CD4-positive, alpha-beta memory T cell (primary cell): ENCODE measurements around the gene ADAMTSL1. TPM values are rescaled to one million over a fixed set of nuclear protein-coding genes. Genes with fewer than 3 reads are reported as not detected.

Source experiments
- CTCF ChIA-PET: fragments of 350-600 bp; sonication (Branson Sonifier 250); formaldehyde crosslinking; loops from one replicate; lab custom pipeline; 2021; ENCODE audit warnings: inconsistent platforms; ENCODE audit not compliant: partially characterized antibody; lab: Charles Lee
- POLR2A ChIA-PET: fragments of 350-600 bp; sonication (Branson Sonifier 250); formaldehyde crosslinking; loops from one replicate; lab custom pipeline; 2021; ENCODE audit not compliant: partially characterized antibody; lab: Charles Lee
- DNase-seq, 5 donors: peaks; one replicate each; pipeline versions ENCODE4 v3.0.0 to v3.0.0-alpha.2; 2020 to 2022; ENCODE audit warnings: mixed read lengths in 1 of 5
- H3K27ac ChIP-seq: one replicate; pipeline ENCODE4 v1.7.0; 2013; ENCODE audit warnings: low read depth, low read length
- H3K27me3 ChIP-seq: 2 replicates; pipeline ENCODE4 v1.7.0; 2013; ENCODE audit warnings: mild to moderate bottlenecking, low read length, moderate library complexity; ENCODE audit not compliant: insufficient read depth
- H3K36me3 ChIP-seq: 2 replicates; pipeline ENCODE4 v1.7.0; 2013; ENCODE audit warnings: mild to moderate bottlenecking, low read length, moderate library complexity; ENCODE audit not compliant: insufficient read depth
- H3K4me1 ChIP-seq: 2 replicates; pipeline ENCODE4 v1.7.0; 2013; ENCODE audit warnings: mild to moderate bottlenecking, low read length, moderate library complexity; ENCODE audit not compliant: insufficient read depth
- H3K4me3 ChIP-seq, 2 donors: one replicate each; pipeline ENCODE4 v1.7.0; 2013; ENCODE audit warnings: low read length in 2 of 2, mild to moderate bottlenecking in 1 of 2
- H3K9me3 ChIP-seq, 2 donors: one replicate each; pipeline ENCODE4 v1.7.0; 2013; ENCODE audit warnings: low read length in 2 of 2, control low read depth in 1 of 2; ENCODE audit not compliant: control insufficient read depth in 1 of 2
- H3K27ac Mint-ChIP-seq, 7 donors: one replicate each; pipeline ENCODE4 v1.8.0; 2020 to 2021; ENCODE audit warnings: mixed read lengths in 7 of 7, mild to moderate bottlenecking in 6 of 7, inconsistent platforms in 3 of 7, moderate library complexity in 3 of 7
- H3K27me3 Mint-ChIP-seq, 2 donors: one replicate each; pipeline ENCODE4 v1.8.0; 2020 to 2021; ENCODE audit warnings: mixed read lengths in 2 of 2
- H3K36me3 Mint-ChIP-seq, 2 donors: one replicate each; pipeline ENCODE4 v1.8.0; 2020 to 2021; ENCODE audit warnings: mixed read lengths in 2 of 2, inconsistent platforms in 1 of 2, mild to moderate bottlenecking in 1 of 2
- H3K4me1 Mint-ChIP-seq, 4 donors: one replicate each; pipeline ENCODE4 v1.8.0; 2020 to 2021; ENCODE audit warnings: mixed read lengths in 4 of 4, mild to moderate bottlenecking in 1 of 4
- H3K4me3 Mint-ChIP-seq, 8 donors: one replicate each; pipeline ENCODE4 v1.8.0; 2020 to 2021; ENCODE audit warnings: mixed read lengths in 8 of 8, mild to moderate bottlenecking in 7 of 8, moderate library complexity in 6 of 8, inconsistent platforms in 3 of 8
- H3K9me3 Mint-ChIP-seq, 8 donors: one replicate each; pipeline ENCODE4 v1.8.0; 2020 to 2021; ENCODE audit warnings: mixed read lengths in 8 of 8, mild to moderate bottlenecking in 5 of 8, inconsistent platforms in 3 of 8, moderate library complexity in 1 of 8
- intact Hi-C: fragments of 100-400 bp; cut with micrococcal nuclease; formaldehyde crosslinking; loops from one replicate; pipeline ENCODE4 v1.15.1; 2023
- polyA plus RNA-seq, 2 donors: library from polyadenylated mRNA; unstranded; fragments of 300-500 nt; fragmentation: Illumina TruSeq; gene quantifications; one replicate each; pipeline ENCODE4 v1.2.3, GENCODE V29; 2021
- total RNA-seq, 2 experiments: library from RNA; stranded (reverse); gene quantifications; one replicate each; pipeline ENCODE4 v1.2.3, GENCODE V29; 2021

Gene ADAMTSL1
- total and polyA plus RNA-seq, 4 experiments from 2014 or later = not detected

DNA sequence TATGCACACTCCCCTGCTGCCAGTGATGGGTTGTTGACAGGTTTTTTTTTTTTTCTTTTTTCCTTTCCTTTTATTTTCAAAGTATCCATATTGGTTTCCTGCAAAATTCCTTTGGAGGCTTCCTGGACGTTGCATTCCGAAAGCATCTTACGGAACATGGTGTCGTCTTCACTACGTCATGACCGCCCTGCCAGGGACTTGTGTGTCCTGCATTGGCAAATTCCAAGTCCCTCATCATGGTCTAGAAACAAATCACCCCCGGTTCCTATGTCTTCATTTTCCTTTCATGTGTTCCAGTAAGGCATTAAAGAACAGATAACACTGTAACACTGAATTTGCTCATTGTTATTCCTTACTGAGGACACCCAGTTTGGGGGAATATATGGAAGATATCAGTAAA, 35.0 kb upstream of the ADAMTSL1 start:
- peak overlapping the region in 3 of 8 donors; percentile 16 to 50 (median 35) for H3K4me3 Mint-ChIP-seq
- peaks cover 12 to 25% of the 10 kb centered on the region in 2 donors for H3K27me3 Mint-ChIP-seq
- H3K9me3 ChIP-seq = no peaks in the 10 kb centered on the region
- H3K9me3 Mint-ChIP-seq = peaks cover 0 to 4% (median 0%) of the 10 kb centered on the region in 8 donors
- no peak for DNase-seq
- H3K4me1 Mint-ChIP-seq = peaks cover 0 to 5% (median 0%) of the 10 kb centered on the region in 4 donors
- POLR2A ChIA-PET = no interaction called here
- CTCF ChIA-PET = no interaction called here
- H3K36me3 Mint-ChIP-seq = no peaks in the 10 kb centered on the region
- H3K36me3 ChIP-seq = no peaks in the 10 kb centered on the region
- intact Hi-C loops = no loop called here
- no peak overlapping the region for H3K27ac ChIP-seq
- no peaks in the 10 kb centered on the region for H3K4me1 ChIP-seq
- H3K27me3 ChIP-seq = peaks cover 5% of the 10 kb centered on the region
- H3K4me3 ChIP-seq = no peak overlapping the region
- H3K27ac Mint-ChIP-seq = no peak overlapping the region

GRCh38 chr9:18441261-18441660, 32.7 kb upstream of the ADAMTSL1 start:
- H3K27ac Mint-ChIP-seq = no peak overlapping the region
- ChIA-PET CTCF (interaction anchor here (1.4 kb wide), 1 partner anchor 10 kb away, joined by 4 read pairs; no protein-coding TSS in a partner anchor), POLR2A (no interaction called here)
- H3K4me1 ChIP-seq = no peaks in the 10 kb centered on the region
- peaks cover 5% of the 10 kb centered on the region for H3K27me3 ChIP-seq
- peaks cover 0 to 4% (median 0%) of the 10 kb centered on the region in 8 donors for H3K9me3 Mint-ChIP-seq
- no peak overlapping the region for H3K4me3 Mint-ChIP-seq
- no peaks in the 10 kb centered on the region for H3K9me3 ChIP-seq
- no peaks in the 10 kb centered on the region for H3K36me3 Mint-ChIP-seq
- no peak overlapping the region for H3K27ac ChIP-seq
- no peaks in the 10 kb centered on the region for H3K36me3 ChIP-seq
- H3K4me3 ChIP-seq = no peak overlapping the region
- H3K27me3 Mint-ChIP-seq = peaks cover 11 to 16% of the 10 kb centered on the region in 2 donors
- no peak for DNase-seq
- peaks cover 0 to 5% (median 0%) of the 10 kb centered on the region in 4 donors for H3K4me1 Mint-ChIP-seq
- intact Hi-C loops = no loop called here

DNA sequence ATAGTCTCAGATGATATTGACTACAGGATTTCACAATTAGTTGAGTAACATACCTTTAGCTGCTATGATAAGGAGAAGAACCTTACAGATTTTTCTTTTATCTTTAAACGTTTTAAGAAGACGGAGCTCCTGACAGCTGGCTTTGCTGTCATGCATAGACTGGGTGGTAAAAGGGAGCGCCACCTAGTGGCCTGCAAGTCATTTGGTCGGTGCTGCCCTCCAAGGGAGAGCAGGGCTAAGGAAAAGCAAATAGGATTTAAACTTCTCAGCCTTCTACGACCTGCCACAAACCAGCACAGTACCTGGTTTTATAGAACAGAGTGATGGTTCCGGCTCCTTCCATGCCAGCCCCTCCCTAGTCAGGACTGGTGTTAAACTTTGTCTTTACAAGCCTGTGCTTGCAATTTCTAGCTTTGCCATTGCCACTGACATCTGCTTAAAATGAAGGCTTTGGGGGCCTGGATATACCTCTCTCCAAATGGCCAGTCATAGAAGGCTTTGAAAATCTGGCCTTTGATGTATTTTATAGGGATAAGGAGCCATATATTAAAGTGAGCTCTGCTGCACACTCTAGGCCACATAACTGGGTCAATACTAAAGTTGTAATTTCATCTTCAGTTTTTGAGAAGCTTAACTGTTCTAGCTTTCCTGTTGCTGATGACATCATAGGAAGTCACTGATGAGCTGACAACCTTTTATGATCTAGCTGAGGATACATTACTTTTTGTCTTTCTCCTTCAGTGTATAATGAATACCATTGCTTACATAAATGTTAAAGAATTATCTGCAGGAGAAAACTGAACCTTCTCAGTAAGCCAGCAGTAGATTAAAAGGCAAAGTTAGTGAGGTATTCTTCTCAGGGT, 31.1 kb upstream of the ADAMTSL1 start:
- intact Hi-C loops = no loop called here
- Histone ChIP-seq H3K27ac (no peak overlapping the region), H3K4me3 (no peak overlapping the region), H3K36me3 (no peaks in the 10 kb centered on the region), H3K4me1 (no peaks in the 10 kb centered on the region), H3K27me3 (peaks cover 5% of the 10 kb centered on the region), H3K9me3 (no peaks in the 10 kb centered on the region)
- CTCF ChIA-PET = interaction anchor here (0.5 to 2.3 kb wide), 9 partner anchors 9 to 189 kb away, joined by 3 to 11 read pairs (median 4); no protein-coding TSS in a partner anchor
- POLR2A ChIA-PET = no interaction called here
- peak in 3 of 5 donors; percentile 9 to 26 (median 14) for DNase-seq
- Mint-ChIP-seq H3K9me3 (peaks cover 0 to 4% (median 0%) of the 10 kb centered on the region in 8 donors), H3K36me3 (no peaks in the 10 kb centered on the region), H3K27me3 (peaks cover 4 to 6% of the 10 kb centered on the region in 2 donors), H3K4me1 (peaks cover 0 to 4% (median 0%) of the 10 kb centered on the region in 4 donors), H3K27ac (no peak overlapping the region), H3K4me3 (no peak overlapping the region)

GRCh38 chr9:18447131-18447530, 26.8 kb upstream of the ADAMTSL1 start:
- H3K27ac Mint-ChIP-seq = no peak overlapping the region
- no peaks in the 10 kb centered on the region for H3K9me3 ChIP-seq
- ChIA-PET POLR2A (no interaction called here), CTCF (no interaction called here)
- H3K27me3 ChIP-seq = no peaks in the 10 kb centered on the region
- no peak overlapping the region for H3K4me3 Mint-ChIP-seq
- no peak overlapping the region for H3K4me3 ChIP-seq
- intact Hi-C loops = no loop called here
- no peaks in the 10 kb centered on the region for H3K36me3 Mint-ChIP-seq
- H3K9me3 Mint-ChIP-seq = no peaks in the 10 kb centered on the region
- no peak for DNase-seq
- no peaks in the 10 kb centered on the region for H3K4me1 ChIP-seq
- H3K27ac ChIP-seq = no peak overlapping the region
- H3K27me3 Mint-ChIP-seq = no peaks in the 10 kb centered on the region
- no peaks in the 10 kb centered on the region for H3K4me1 Mint-ChIP-seq
- H3K36me3 ChIP-seq = no peaks in the 10 kb centered on the region

- H3K36me3 ChIP-seq = no peaks in the 10 kb centered on the region
- no peaks in the 10 kb centered on the region for H3K9me3 Mint-ChIP-seq
- no peak overlapping the region for H3K27ac ChIP-seq
- no peak overlapping the region for H3K27ac Mint-ChIP-seq
- no peak overlapping the region for H3K4me3 ChIP-seq
- H3K36me3 Mint-ChIP-seq = no peaks in the 10 kb centered on the region
- no peaks in the 10 kb centered on the region for H3K4me1 ChIP-seq
- intact Hi-C loops = no loop called here
- no peak for DNase-seq
- no peak overlapping the region for H3K4me3 Mint-ChIP-seq
- POLR2A ChIA-PET = no interaction called here
- H3K4me1 Mint-ChIP-seq = no peaks in the 10 kb centered on the region
- no peaks in the 10 kb centered on the region for H3K27me3 Mint-ChIP-seq
- CTCF ChIA-PET = no interaction called here
- H3K9me3 ChIP-seq = no peaks in the 10 kb centered on the region
- no peaks in the 10 kb centered on the region for H3K27me3 ChIP-seq
Observed at GRCh38 chr9:18447541-18447940, 26.4 kb upstream of the ADAMTSL1 start.

DNA sequence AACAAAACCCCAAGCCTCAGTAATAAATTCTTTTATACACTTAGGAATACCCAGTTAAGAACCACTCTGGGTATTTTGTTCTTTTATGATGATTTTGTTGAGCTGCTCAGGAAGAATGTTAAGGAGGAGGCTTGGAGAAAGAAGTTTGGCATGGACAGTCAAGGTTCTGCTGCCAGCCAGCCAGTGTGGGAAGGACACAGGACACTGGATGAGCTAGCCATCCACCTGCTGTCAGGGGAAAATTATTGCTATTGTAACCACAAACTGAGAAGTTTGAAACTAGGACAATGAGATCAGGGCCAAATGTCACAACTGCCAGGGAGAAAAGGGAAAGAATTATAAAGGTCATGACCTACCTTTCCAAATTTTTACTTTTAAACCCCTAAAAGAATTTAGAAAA, 25.9 kb upstream of the ADAMTSL1 start:
- no peak overlapping the region for H3K4me3 ChIP-seq
- no peak for DNase-seq
- Mint-ChIP-seq H3K36me3 (no peaks in the 10 kb centered on the region), H3K9me3 (no peaks in the 10 kb centered on the region), H3K27me3 (no peaks in the 10 kb centered on the region), H3K4me1 (no peaks in the 10 kb centered on the region), H3K27ac (no peak overlapping the region), H3K4me3 (no peak overlapping the region)
- no peaks in the 10 kb centered on the region for H3K4me1 ChIP-seq
- intact Hi-C loops = no loop called here
- ChIA-PET CTCF (no interaction called here), POLR2A (no interaction called here)
- no peak overlapping the region for H3K27ac ChIP-seq
- H3K27me3 ChIP-seq = no peaks in the 10 kb centered on the region
- no peaks in the 10 kb centered on the region for H3K9me3 ChIP-seq
- no peaks in the 10 kb centered on the region for H3K36me3 ChIP-seq

- H3K36me3 Mint-ChIP-seq = no peaks in the 10 kb centered on the region
- no peak overlapping the region for H3K4me3 Mint-ChIP-seq
- H3K4me1 Mint-ChIP-seq = no peaks in the 10 kb centered on the region
- H3K27me3 Mint-ChIP-seq = no peaks in the 10 kb centered on the region
- CTCF ChIA-PET = interaction anchor here (1.3 to 3.3 kb wide), 3 partner anchors 8 to 18 kb away, joined by 4 to 10 read pairs (median 4); no protein-coding TSS in a partner anchor
- DNase-seq = no peak
- peaks cover 0 to 3% (median 0%) of the 10 kb centered on the region in 8 donors for H3K9me3 Mint-ChIP-seq
- Histone ChIP-seq H3K4me1 (no peaks in the 10 kb centered on the region), H3K27ac (no peak overlapping the region), H3K36me3 (no peaks in the 10 kb centered on the region), H3K4me3 (no peak overlapping the region), H3K9me3 (no peaks in the 10 kb centered on the region), H3K27me3 (no peaks in the 10 kb centered on the region)
- intact Hi-C loops = no loop called here
- H3K27ac Mint-ChIP-seq = no peak overlapping the region
- POLR2A ChIA-PET = no interaction called here
Observed at GRCh38 chr9:18451406-18451805, 22.5 kb upstream of the ADAMTSL1 start.
